ENCODE measurements around the gene BOD1. TPM values are rescaled to one million over a fixed set of nuclear protein-coding genes. Genes with fewer than 3 reads are reported as not detected.
A peak's percentile ranks its signal among the peaks of the same experiment; 100 is the strongest.

Gene BOD1
- total and polyA plus RNA-seq, 2 donors (not counting 1 experiment from before 2014, with no cell fraction given) = 60.7 to 86.9 TPM

DNA sequence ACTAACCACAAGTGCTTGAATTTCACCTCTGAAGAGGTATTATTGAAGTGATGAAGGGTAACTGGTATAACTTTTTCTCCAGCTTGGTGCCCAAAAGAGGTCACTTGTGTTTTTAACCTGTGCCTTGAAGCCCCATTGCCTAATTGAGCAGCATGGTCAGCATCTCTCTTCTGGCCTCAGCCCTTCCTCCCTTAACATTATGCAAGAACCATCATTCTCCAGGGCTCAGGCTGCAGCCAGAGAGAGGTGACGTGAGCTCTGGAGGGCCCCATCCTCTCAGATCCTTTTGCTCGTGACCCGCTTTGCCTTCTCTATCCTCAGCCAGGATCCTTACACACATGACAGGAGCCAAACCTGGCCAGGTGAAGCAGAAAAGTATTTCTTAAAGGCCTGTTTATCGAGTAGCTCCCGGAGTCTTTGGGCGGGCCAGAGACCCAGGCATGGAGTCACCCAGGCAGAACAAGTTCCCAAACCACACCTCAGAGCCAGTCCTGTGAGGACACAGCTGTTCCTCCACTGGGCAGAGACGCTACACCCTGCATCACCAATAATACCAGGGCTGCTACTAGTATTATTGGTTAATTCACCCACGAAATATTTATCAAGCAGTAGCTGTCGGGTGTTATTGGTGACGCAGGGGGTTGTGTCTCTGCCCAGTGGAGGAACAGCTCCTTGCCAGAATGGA, 29.6 kb upstream of the BOD1 start:
- DNase-seq (ENCODE audit: low read depth in 2 of 2) = no peak
- no peak overlapping the region for H3K27ac ChIP-seq (ENCODE audit: insufficient read depth, low read length)

DNA sequence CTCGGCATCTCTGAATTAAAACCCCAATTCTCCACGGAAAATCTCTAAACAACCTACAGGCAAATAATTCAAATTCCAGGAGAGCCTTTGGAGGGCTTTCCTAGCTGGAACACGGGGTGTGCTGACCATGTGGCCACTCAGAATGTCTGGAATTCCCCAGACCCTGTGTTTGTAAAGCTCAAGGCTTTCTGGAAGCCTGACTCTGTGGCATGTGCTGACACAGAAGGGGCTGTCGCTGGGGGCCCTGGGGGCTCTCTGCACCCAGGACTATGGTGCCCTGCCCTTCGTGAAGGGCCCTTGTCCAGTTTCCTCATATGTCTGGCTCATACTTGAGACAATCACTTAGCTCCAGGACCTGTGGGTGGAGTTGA, 29.0 kb upstream of the BOD1 start:
- H3K27me3 ChIP-seq (ENCODE audit: control insufficient read depth, insufficient read depth, low read length) = no peaks in the 10 kb centered on the region
- peak in 1 of 2 donors; percentile 69 for DNase-seq (ENCODE audit: low read depth in 2 of 2)
- TF ChIP-seq EZH2 (IDR thresholded peaks at IDR 0.05; ENCODE audit: low read length, missing control alignments) = no peak
- TF ChIP-seq, protein P1, sequence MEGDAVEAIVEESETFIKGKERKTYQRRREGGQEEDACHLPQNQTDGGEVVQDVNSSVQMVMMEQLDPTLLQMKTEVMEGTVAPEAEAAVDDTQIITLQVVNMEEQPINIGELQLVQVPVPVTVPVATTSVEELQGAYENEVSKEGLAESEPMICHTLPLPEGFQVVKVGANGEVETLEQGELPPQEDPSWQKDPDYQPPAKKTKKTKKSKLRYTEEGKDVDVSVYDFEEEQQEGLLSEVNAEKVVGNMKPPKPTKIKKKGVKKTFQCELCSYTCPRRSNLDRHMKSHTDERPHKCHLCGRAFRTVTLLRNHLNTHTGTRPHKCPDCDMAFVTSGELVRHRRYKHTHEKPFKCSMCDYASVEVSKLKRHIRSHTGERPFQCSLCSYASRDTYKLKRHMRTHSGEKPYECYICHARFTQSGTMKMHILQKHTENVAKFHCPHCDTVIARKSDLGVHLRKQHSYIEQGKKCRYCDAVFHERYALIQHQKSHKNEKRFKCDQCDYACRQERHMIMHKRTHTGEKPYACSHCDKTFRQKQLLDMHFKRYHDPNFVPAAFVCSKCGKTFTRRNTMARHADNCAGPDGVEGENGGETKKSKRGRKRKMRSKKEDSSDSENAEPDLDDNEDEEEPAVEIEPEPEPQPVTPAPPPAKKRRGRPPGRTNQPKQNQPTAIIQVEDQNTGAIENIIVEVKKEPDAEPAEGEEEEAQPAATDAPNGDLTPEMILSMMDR (conservative IDR thresholded peaks at IDR 0.05 in 1 of 2, IDR thresholded peaks at IDR 0.05 in 1 of 2; ENCODE audit: low read depth in 1 of 2, low read length in 2 of 2) = no peak
- no peak overlapping the region for H2AFZ ChIP-seq (ENCODE audit: low read length)
- H3K9ac ChIP-seq (ENCODE audit: insufficient read depth, low read length) = no peak overlapping the region
- H3K9me3 ChIP-seq (ENCODE audit: control insufficient read depth, insufficient read depth, low read depth, low read length) = no peaks in the 10 kb centered on the region
- no peaks in the 10 kb centered on the region for H3K36me3 ChIP-seq (ENCODE audit: control insufficient read depth, insufficient read depth, low read length)
- no peaks in the 10 kb centered on the region for H3K4me1 ChIP-seq (ENCODE audit: control insufficient read depth, extremely low read depth, insufficient read depth, low read length)
- no peaks in the 10 kb centered on the region for H3K79me2 ChIP-seq (ENCODE audit: control insufficient read depth, insufficient read depth, low read length)
- H4K20me1 ChIP-seq (ENCODE audit: control insufficient read depth, extremely low read depth, insufficient read depth, low read length) = no peaks in the 10 kb centered on the region
- H3K4me2 ChIP-seq (ENCODE audit: extremely low read depth, insufficient read depth, low read length) = no peak overlapping the region
- H3K27ac ChIP-seq (ENCODE audit: insufficient read depth, low read length) = no peak overlapping the region
- H3K4me3 ChIP-seq (replicated peaks in 1 of 4; ENCODE audit: control extremely low read depth in 1 of 4, insufficient read depth in 1 of 4, low read depth in 3 of 4, low read length in 4 of 4) = no peak overlapping the region

More for the DNA sequence above, 29.6 kb upstream of the BOD1 start:
- Histone ChIP-seq H3K4me2 (ENCODE audit: extremely low read depth, insufficient read depth, low read length) (no peak overlapping the region), H3K9me3 (ENCODE audit: control insufficient read depth, insufficient read depth, low read depth, low read length) (no peaks in the 10 kb centered on the region), H3K36me3 (ENCODE audit: control insufficient read depth, insufficient read depth, low read length) (no peaks in the 10 kb centered on the region), H4K20me1 (ENCODE audit: control insufficient read depth, extremely low read depth, insufficient read depth, low read length) (no peaks in the 10 kb centered on the region), H2AFZ (ENCODE audit: low read length) (no peak overlapping the region), H3K4me3 (replicated peaks in 1 of 4; ENCODE audit: control extremely low read depth in 1 of 4, insufficient read depth in 1 of 4, low read depth in 3 of 4, low read length in 4 of 4) (no peak overlapping the region), H3K4me1 (ENCODE audit: control insufficient read depth, extremely low read depth, insufficient read depth, low read length) (no peaks in the 10 kb centered on the region), H3K9ac (ENCODE audit: insufficient read depth, low read length) (no peak overlapping the region), H3K27me3 (ENCODE audit: control insufficient read depth, insufficient read depth, low read length) (no peaks in the 10 kb centered on the region), H3K79me2 (ENCODE audit: control insufficient read depth, insufficient read depth, low read length) (no peaks in the 10 kb centered on the region)
- TF ChIP-seq, protein P1 (conservative IDR thresholded peaks at IDR 0.05 in 1 of 2, IDR thresholded peaks at IDR 0.05 in 1 of 2; ENCODE audit: low read depth in 1 of 2, low read length in 2 of 2) = no peak
- TF ChIP-seq EZH2 (IDR thresholded peaks at IDR 0.05; ENCODE audit: low read length, missing control alignments) = no peak

DNA sequence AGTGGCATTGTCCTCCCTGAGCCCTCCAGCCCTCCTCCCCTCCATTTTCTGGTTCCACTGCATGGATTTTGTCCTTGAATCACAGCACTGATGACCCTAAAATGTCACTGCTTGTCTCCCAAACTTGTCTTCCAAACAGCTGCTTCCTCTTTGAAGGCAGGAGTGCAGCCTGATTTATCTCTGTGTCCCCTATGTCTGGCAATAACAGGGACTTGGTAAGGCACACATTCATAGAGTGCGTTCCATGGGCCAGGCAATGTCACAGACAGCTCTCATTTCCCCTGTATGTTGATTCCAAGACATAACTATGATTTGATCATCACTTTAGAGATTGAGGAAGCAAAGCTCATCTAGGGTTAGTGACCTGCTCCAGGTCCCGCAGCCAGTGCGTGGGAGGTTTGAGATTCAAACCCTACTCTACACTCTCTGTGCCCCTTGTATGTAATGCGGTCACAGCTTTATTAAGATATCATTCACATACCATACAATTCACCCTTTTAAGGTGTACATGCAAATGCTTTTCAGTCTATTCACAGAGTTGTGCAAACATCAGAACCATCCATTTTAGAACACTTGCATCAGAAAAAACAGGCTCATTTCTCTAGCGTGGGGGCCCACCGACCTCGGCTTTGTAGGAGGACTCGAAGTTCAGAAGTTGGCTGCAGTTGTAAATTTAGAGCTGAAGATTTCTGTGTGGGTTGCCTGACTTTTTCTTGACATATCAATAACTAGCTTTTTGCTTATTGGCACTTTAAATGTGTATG, 28.4 kb upstream of the BOD1 start:
- H4K20me1 ChIP-seq (ENCODE audit: control insufficient read depth, extremely low read depth, insufficient read depth, low read length) = no peaks in the 10 kb centered on the region
- no peaks in the 10 kb centered on the region for H3K4me1 ChIP-seq (ENCODE audit: control insufficient read depth, extremely low read depth, insufficient read depth, low read length)
- H2AFZ ChIP-seq (ENCODE audit: low read length) = no peak overlapping the region
- no peak for DNase-seq (ENCODE audit: low read depth in 2 of 2)
- H3K4me3 ChIP-seq (replicated peaks in 1 of 4; ENCODE audit: control extremely low read depth in 1 of 4, insufficient read depth in 1 of 4, low read depth in 3 of 4, low read length in 4 of 4) = no peak overlapping the region
- H3K79me2 ChIP-seq (ENCODE audit: control insufficient read depth, insufficient read depth, low read length) = no peaks in the 10 kb centered on the region
- H3K4me2 ChIP-seq (ENCODE audit: extremely low read depth, insufficient read depth, low read length) = no peak overlapping the region
- no peak overlapping the region for H3K27ac ChIP-seq (ENCODE audit: insufficient read depth, low read length)
- no peaks in the 10 kb centered on the region for H3K36me3 ChIP-seq (ENCODE audit: control insufficient read depth, insufficient read depth, low read length)
- H3K9ac ChIP-seq (ENCODE audit: insufficient read depth, low read length) = no peak overlapping the region
- H3K9me3 ChIP-seq (ENCODE audit: control insufficient read depth, insufficient read depth, low read depth, low read length) = no peaks in the 10 kb centered on the region
- no peak for TF ChIP-seq EZH2 (IDR thresholded peaks at IDR 0.05; ENCODE audit: low read length, missing control alignments)
- TF ChIP-seq, protein P1 (conservative IDR thresholded peaks at IDR 0.05 in 1 of 2, IDR thresholded peaks at IDR 0.05 in 1 of 2; ENCODE audit: low read depth in 1 of 2, low read length in 2 of 2) = no peak
- no peaks in the 10 kb centered on the region for H3K27me3 ChIP-seq (ENCODE audit: control insufficient read depth, insufficient read depth, low read length)
